ENCODE measurements around the gene ARRDC2. TPM values are rescaled to one million over a fixed set of nuclear protein-coding genes. Genes with fewer than 3 reads are reported as not detected.

The ARRDC2 gene
- polyA plus RNA-seq, 3 donors: 13.8 to 99.8 (median 23.9) TPM

GRCh38 chr19:18046059-18046718 lies 38.2 kb downstream of the ARRDC2 start:
- Histone ChIP-seq H3K79me2 (ENCODE audit: insufficient read depth, low read length) (no peaks in the 10 kb centered on the region), H3K4me2 (replicated peaks; ENCODE audit: extremely low read depth, low read length, poor library complexity, severe bottlenecking) (no peak overlapping the region), H2AFZ (ENCODE audit: insufficient read depth, low read depth, low read length, poor library complexity, severe bottlenecking) (no peak overlapping the region), H3K9ac (ENCODE audit: insufficient read depth, low read length, poor library complexity, severe bottlenecking) (no peak overlapping the region), H3K4me1 (ENCODE audit: control insufficient read depth in 1 of 2, insufficient read depth in 2 of 2, low read length in 2 of 2) (peaks cover 33 to 42% of the 10 kb centered on the region in 2 donors), H3K27me3 (ENCODE audit: control insufficient read depth in 2 of 2, insufficient read depth in 2 of 2, low read length in 2 of 2) (peaks cover 0 to 3% of the 10 kb centered on the region in 2 donors), H4K20me1 (ENCODE audit: insufficient read depth, low read length) (no peaks in the 10 kb centered on the region), H3K27ac (ENCODE audit: low read depth in 1 of 2, low read length in 2 of 2) (no peak overlapping the region), H3K9me3 (replicated peaks in 1 of 2; ENCODE audit: control insufficient read depth in 1 of 2, insufficient read depth in 1 of 2, low read length in 2 of 2) (no peaks in the 10 kb centered on the region), H3K4me3 (replicated peaks in 1 of 3; ENCODE audit: low read depth in 2 of 3, low read length in 3 of 3) (no peak overlapping the region), H3K36me3 (replicated peaks in 1 of 2; ENCODE audit: control insufficient read depth in 1 of 2, insufficient read depth in 2 of 2, low read length in 2 of 2) (no peaks in the 10 kb centered on the region)
- TF ChIP-seq CTCF (IDR thresholded peaks at IDR 0.05): no peak
- H3K4me3 Mint-ChIP-seq: no peak overlapping the region
- no peaks in the 10 kb centered on the region for H3K36me3 Mint-ChIP-seq
- intact Hi-C loops (cut with micrococcal nuclease): no loop called here
- H3K27me3 Mint-ChIP-seq (ENCODE audit: low read depth in 3 of 3): peaks cover 5 to 17% (median 15%) of the 10 kb centered on the region in 3 donors
- 85% methylated on average over 13 of the region's 14 CpGs for WGBS (ENCODE audit: insufficient coverage)
- peak in 1 of 3 donors; percentile 41 for DNase-seq
- H3K9me3 Mint-ChIP-seq: peaks cover 0 to 6% (median 0%) of the 10 kb centered on the region in 7 donors
- peak overlapping the region in 2 of 7 donors; percentile 18 to 77 for H3K27ac Mint-ChIP-seq
- H3K4me1 Mint-ChIP-seq: peaks cover 42% of the 10 kb centered on the region

DNA sequence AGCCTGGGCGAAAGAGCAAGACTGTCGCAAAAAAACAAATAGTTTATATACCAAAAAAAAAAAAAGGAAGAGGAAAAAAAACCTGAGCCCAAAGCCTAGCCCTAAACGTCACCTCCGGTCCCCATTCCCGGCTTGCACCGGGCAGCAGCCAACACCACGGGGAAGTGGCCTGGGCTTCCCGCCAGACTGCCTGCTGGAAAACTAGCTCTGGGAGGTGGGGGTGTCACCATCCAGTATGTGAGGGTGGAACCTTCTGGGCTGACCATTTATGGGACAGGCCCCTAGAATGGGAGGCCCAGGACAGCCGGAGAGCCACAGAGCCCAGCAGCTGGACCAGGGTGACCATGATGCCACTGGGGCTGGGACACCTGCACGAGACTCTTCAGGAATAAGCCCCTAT lies 41.4 kb downstream of the ARRDC2 start:
- H3K27ac Mint-ChIP-seq: peak overlapping the region in 3 of 7 donors; percentile 65 to 85 (median 82)
- Histone ChIP-seq H4K20me1 (ENCODE audit: insufficient read depth, low read length) (no peaks in the 10 kb centered on the region), H3K9me3 (replicated peaks in 1 of 2; ENCODE audit: control insufficient read depth in 1 of 2, insufficient read depth in 1 of 2, low read length in 2 of 2) (no peaks in the 10 kb centered on the region), H3K79me2 (ENCODE audit: insufficient read depth, low read length) (no peaks in the 10 kb centered on the region), H3K27me3 (ENCODE audit: control insufficient read depth in 2 of 2, insufficient read depth in 2 of 2, low read length in 2 of 2) (peaks cover 0 to 3% of the 10 kb centered on the region in 2 donors), H3K4me3 (replicated peaks in 1 of 3; ENCODE audit: low read depth in 2 of 3, low read length in 3 of 3) (peak overlapping the region in 1 of 3 experiments; percentile 45), H3K4me2 (replicated peaks; ENCODE audit: extremely low read depth, low read length, poor library complexity, severe bottlenecking) (peak overlapping the region; percentile 53), H3K27ac (ENCODE audit: low read depth in 1 of 2, low read length in 2 of 2) (peak overlapping the region; percentile 63 to 68), H3K36me3 (replicated peaks in 1 of 2; ENCODE audit: control insufficient read depth in 1 of 2, insufficient read depth in 2 of 2, low read length in 2 of 2) (no peaks in the 10 kb centered on the region), H3K4me1 (ENCODE audit: control insufficient read depth in 1 of 2, insufficient read depth in 2 of 2, low read length in 2 of 2) (peaks cover 29 to 33% of the 10 kb centered on the region in 2 donors), H2AFZ (ENCODE audit: insufficient read depth, low read depth, low read length, poor library complexity, severe bottlenecking) (peak overlapping the region; percentile 59), H3K9ac (ENCODE audit: insufficient read depth, low read length, poor library complexity, severe bottlenecking) (peak overlapping the region; percentile 25)
- peaks cover 38% of the 10 kb centered on the region for H3K4me1 Mint-ChIP-seq
- peak overlapping the region in 1 of 2 donors; percentile 68 for H3K4me3 Mint-ChIP-seq
- peaks cover 0 to 6% (median 0%) of the 10 kb centered on the region in 7 donors for H3K9me3 Mint-ChIP-seq
- peak in 2 of 3 donors; percentile 64 to 65 for DNase-seq
- intact Hi-C loops (cut with micrococcal nuclease): no loop called here
- peaks cover 14 to 25% (median 21%) of the 10 kb centered on the region in 3 donors for H3K27me3 Mint-ChIP-seq (ENCODE audit: low read depth in 3 of 3)
- H3K36me3 Mint-ChIP-seq: no peaks in the 10 kb centered on the region
- TF ChIP-seq CTCF (IDR thresholded peaks at IDR 0.05): no peak
- 63% methylated on average over 3 of the region's 10 CpGs for WGBS (ENCODE audit: insufficient coverage)

All from CD14-positive monocyte (primary cell).